SK-N-SH (cell line): ENCODE measurements around the gene CCDC148.

ENCODE experiments used
- CTCF ChIP-seq: fragments of 200-600 bp; sonication (generic); IDR thresholded peaks from 2 replicates; pipeline ENCODE4 v1.6.1; 2017; ENCODE audit warnings: antibody characterized with exemption, mild to moderate bottlenecking, moderate library complexity
- MXI1 ChIP-seq: IDR thresholded peaks from 2 replicates; pipeline ENCODE4 v1.6.1; 2012; ENCODE audit warnings: mild to moderate bottlenecking, low read depth, low read length, improper control_type of control experiment
- POLR2AphosphoS5 ChIP-seq: IDR thresholded peaks from 2 replicates; pipeline ENCODE4 v1.6.1; 2012; ENCODE audit warnings: low read depth, low read length

GRCh38 chr2:158482594-158482993 is 26.0 kb upstream of the CCDC148 start:
- TF ChIP-seq POLR2AphosphoS5 (no peak), CTCF (no peak), MXI1 (no peak)
